ENCODE data around the gene MAPK14. TPM values are rescaled to one million over a fixed set of nuclear protein-coding genes. Genes with fewer than 3 reads are reported as not detected.

Gene MAPK14
- total and polyA plus RNA-seq, 9 of the 15 experiments (the other 6 are each of a cell fraction or from before 2014, with no cell fraction given), result 8.8 to 62.7 (median 35.5) TPM

DNA sequence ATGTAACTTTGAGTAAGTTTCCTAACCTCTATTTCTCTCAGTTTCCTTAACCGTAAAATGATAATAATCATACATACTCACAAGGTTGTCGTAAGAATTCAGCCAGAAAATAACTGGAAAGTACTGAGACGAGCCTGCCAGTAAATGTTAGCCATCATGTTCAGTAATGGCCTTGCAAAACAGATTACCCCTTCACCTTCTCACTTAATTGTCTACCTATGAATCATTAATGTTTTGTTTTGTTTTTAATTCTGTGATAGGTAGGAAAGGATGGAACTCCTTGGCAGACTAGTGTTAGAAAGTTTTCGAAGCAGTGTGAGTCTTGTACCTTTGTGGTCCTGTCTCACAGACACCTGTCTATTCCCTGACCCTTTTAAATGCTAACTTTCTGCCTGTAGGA, 50.6 kb downstream of the MAPK14 start (continued):
- TF ChIP-seq TOE1 (IDR thresholded peaks at IDR 0.05; ENCODE audit: borderline replicate concordance), result no peak
- TF ChIP-seq TOE1 (CRISPR knock-in tag; IDR thresholded peaks at IDR 0.05; ENCODE audit: borderline replicate concordance, low read depth), result no peak
- no peak for TF ChIP-seq ZBTB17 (CRISPR knock-in tag; IDR thresholded peaks at IDR 0.05)
- no peak for TF ChIP-seq CREB1 (IDR thresholded peaks at IDR 0.05)
- TF ChIP-seq CREB1 (CRISPR knock-in tag; IDR thresholded peaks at IDR 0.05), result no peak
- TF ChIP-seq, protein P1, sequence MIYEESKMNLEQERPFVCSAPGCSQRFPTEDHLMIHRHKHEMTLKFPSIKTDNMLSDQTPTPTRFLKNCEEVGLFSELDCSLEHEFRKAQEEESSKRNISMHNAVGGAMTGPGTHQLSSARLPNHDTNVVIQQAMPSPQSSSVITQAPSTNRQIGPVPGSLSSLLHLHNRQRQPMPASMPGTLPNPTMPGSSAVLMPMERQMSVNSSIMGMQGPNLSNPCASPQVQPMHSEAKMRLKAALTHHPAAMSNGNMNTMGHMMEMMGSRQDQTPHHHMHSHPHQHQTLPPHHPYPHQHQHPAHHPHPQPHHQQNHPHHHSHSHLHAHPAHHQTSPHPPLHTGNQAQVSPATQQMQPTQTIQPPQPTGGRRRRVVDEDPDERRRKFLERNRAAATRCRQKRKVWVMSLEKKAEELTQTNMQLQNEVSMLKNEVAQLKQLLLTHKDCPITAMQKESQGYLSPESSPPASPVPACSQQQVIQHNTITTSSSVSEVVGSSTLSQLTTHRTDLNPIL (CRISPR knock-in tag; IDR thresholded peaks at IDR 0.05), result no peak
- TF ChIP-seq NFXL1 (CRISPR knock-in tag; IDR thresholded peaks at IDR 0.05), result no peak
- TF ChIP-seq ZNF408 (CRISPR knock-in tag; IDR thresholded peaks at IDR 0.05; ENCODE audit: low read depth), result no peak
- no peak for TF ChIP-seq MTF1 (CRISPR knock-in tag; IDR thresholded peaks at IDR 0.05; ENCODE audit: borderline replicate concordance)

DNA sequence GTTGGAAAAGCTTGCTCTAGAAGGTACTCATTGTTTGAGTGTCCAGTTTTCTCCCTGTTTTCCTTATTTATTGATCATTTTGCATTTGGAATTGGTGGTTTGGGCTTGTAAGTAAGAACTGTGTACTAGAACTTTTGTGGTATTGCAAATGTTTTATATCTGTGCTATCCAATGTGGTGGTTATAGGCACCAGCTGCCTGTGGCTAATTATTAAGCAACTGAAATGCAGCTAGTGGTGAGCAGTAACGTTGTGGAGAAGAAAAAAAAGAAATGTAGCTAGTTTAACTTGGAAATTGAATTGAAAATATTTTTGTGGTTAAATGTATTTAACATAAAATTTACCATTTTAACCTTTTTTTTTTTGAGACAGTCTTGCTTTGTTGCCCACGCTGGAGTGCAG, 52.0 kb downstream of the MAPK14 start:
- no peak for ATAC-seq
- CTCF ChIA-PET (ENCODE audit: low intra/inter-chr PET ratio), result no interaction called here
- Histone ChIP-seq H3K9me3 (replicated peaks; ENCODE audit: control insufficient read depth, insufficient read depth, low read depth, low read length) (no peaks in the 10 kb centered on the region; the same call in 1 of the 2 replicates), H3K79me2 (ENCODE audit: control insufficient read depth, insufficient read depth, low read length) (no peaks in the 10 kb centered on the region), H3K9me1 (ENCODE audit: control insufficient read depth, insufficient read depth, low read length) (no peaks in the 10 kb centered on the region), H2AFZ (ENCODE audit: low read depth, low read length) (no peak overlapping the region), H3K9ac (ENCODE audit: insufficient read depth in 1 of 2, low read depth in 2 of 2, low read length in 2 of 2) (no peak overlapping the region), H3K27ac (ENCODE audit: extremely low read depth, low read depth, low read length) (no peak overlapping the region), H3K4me1 (replicated peaks in 1 of 2; ENCODE audit: control insufficient read depth in 2 of 2, insufficient read depth in 2 of 2, low read length in 2 of 2) (peaks cover 4 to 13% of the 10 kb centered on the region in 2 experiments; a peak in 3 of 5 replicates), H3K27me3 (ENCODE audit: control insufficient read depth in 2 of 2, insufficient read depth in 2 of 2, low read length in 2 of 2) (no peaks in the 10 kb centered on the region), H3K4me3 (no peak overlapping the region), H3K4me2 (ENCODE audit: insufficient read depth, low read length) (no peak overlapping the region), H4K20me1 (replicated peaks; ENCODE audit: control insufficient read depth, insufficient read depth, low read length) (no peaks in the 10 kb centered on the region), H3K36me3 (ENCODE audit: control insufficient read depth, insufficient read depth, low read length) (peaks cover 87% of the 10 kb centered on the region)
- BruUV-seq (replicated peaks), result no TSS peak
- no peak for FAIRE-seq
- no peak for DNase-seq (ENCODE audit: extremely low read depth in 1 of 4, low spot score in 3 of 4)
- in situ Hi-C loops (cut with MboI), result no loop called here
- WGBS (ENCODE audit: insufficient coverage, low coverage, missing lambda C conversion rate), result 93% methylated on average over 2 of the region's 2 CpGs
- POLR2A ChIA-PET, result no interaction called here
- intact Hi-C loops (cut with micrococcal nuclease), result loop anchor here (5.0 kb wide), 1 partner anchor 52 kb away; the partner anchor contains the start of gene MAPK14
- no peak for TF ChIP-seq NFIX (CRISPR knock-in tag; IDR thresholded peaks at IDR 0.05; ENCODE audit: low read depth)
- no peak for TF ChIP-seq BRD9 (IDR thresholded peaks at IDR 0.05; ENCODE audit: low read depth, partially characterized antibody)
- no peak for TF ChIP-seq MEF2A (IDR thresholded peaks at IDR 0.05; ENCODE audit: control insufficient read depth, low read depth, low read length)
- TF ChIP-seq, protein P2, sequence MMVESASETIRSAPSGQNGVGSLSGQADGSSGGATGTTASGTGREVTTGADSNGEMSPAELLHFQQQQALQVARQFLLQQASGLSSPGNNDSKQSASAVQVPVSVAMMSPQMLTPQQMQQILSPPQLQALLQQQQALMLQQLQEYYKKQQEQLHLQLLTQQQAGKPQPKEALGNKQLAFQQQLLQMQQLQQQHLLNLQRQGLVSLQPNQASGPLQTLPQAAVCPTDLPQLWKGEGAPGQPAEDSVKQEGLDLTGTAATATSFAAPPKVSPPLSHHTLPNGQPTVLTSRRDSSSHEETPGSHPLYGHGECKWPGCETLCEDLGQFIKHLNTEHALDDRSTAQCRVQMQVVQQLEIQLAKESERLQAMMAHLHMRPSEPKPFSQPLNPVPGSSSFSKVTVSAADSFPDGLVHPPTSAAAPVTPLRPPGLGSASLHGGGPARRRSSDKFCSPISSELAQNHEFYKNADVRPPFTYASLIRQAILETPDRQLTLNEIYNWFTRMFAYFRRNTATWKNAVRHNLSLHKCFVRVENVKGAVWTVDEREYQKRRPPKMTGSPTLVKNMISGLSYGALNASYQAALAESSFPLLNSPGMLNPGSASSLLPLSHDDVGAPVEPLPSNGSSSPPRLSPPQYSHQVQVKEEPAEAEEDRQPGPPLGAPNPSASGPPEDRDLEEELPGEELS (CRISPR knock-in tag; IDR thresholded peaks at IDR 0.05; ENCODE audit: borderline replicate concordance), result no peak
- TF ChIP-seq ZNF354B (CRISPR knock-in tag; IDR thresholded peaks at IDR 0.05), result no peak
- TF ChIP-seq SIN3A (IDR thresholded peaks at IDR 0.05; ENCODE audit: borderline replicate concordance in 2 of 2, control insufficient read depth in 1 of 2, low read depth in 2 of 2, low read length in 2 of 2), result no peak
- no peak for TF ChIP-seq ZC3H4 (CRISPR knock-in tag; IDR thresholded peaks at IDR 0.05; ENCODE audit: borderline replicate concordance)
- no peak for TF ChIP-seq ARID2 (IDR thresholded peaks at IDR 0.05)
